GM19372 (cell line): ENCODE measurements around the gene BET1L.
"Not testable (repeated sequence)": the region's sequence is repeated elsewhere in the genome, so short reads cannot be mapped to it uniquely, and the experiment has no call there.

ENCODE experiments used
- ATAC-seq: cut with Tn5 transposase; IDR thresholded peaks from one replicate; pipeline ENCODE4 v1.9.1; 2021; ENCODE audit warnings: mild to moderate bottlenecking, low read depth, moderate library complexity; ENCODE audit not compliant: unreplicated experiment

BET1L gene

GRCh38 chr11:198236-198806 lies 8.9 kb downstream of the BET1L start:
- ATAC-seq, result no peak

DNA sequence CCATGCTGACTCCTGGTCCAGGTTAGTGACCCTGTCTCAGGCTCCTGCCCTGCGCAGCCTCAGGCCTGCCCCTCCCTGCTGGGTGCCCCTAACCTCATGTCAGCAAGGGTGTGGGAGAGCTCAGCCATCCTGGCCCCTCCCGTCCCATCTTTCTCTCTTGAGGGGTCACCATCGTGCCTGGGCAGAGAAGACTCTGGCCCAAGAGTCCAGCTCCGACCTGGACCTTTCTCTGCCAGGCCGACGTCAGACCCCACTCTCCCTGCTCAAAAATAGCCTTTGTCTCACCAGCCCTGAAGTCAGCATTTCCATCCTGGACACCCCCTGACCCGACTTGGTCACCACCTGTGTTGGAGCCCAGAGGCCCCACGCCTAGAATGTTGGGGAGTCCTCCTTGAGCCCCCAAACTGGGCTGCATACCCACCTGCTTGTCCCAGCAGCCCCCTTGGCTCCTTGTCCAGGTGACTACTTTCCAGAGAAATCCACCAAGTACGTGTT lies 9.4 kb downstream of the BET1L start:
- no peak for ATAC-seq

- no peak for ATAC-seq
Observed at GRCh38 chr11:196786-197731, 10.1 kb downstream of the BET1L start.

DNA sequence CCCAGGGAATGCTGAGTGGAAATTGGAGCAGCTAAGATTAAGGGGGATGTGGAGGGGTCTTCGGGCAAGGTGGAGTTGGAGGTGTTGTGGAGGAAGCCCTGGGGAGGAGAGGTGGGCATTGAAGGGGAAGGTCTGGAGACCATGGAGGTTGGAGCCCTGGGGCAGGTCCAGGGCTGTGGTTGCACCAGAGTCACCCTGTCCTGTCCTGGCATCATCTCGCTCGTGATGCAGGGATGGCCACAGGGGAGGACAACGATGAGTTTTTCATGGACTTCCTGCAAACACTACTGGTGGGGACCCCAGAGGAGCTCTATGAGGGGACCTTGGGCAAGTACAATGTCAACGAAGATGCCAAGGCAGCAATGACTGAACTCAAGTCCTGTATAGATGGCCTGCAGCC lies 13.7 kb downstream of the BET1L start:
- not testable (repeated sequence) for ATAC-seq

GRCh38 chr11:192674-193128 lies 14.5 kb downstream of the BET1L start, which contains the start of gene SCGB1C1:
Gene SCGB1C1, plus strand, starts transcription at chr11:193078. Its CDS starts 22 bp downstream, at chr11:193100.
- ATAC-seq, result not testable (repeated sequence)

GRCh38 chr11:191490-192478 lies 15.4 kb downstream of the BET1L start:
- not testable (repeated sequence) for ATAC-seq

DNA sequence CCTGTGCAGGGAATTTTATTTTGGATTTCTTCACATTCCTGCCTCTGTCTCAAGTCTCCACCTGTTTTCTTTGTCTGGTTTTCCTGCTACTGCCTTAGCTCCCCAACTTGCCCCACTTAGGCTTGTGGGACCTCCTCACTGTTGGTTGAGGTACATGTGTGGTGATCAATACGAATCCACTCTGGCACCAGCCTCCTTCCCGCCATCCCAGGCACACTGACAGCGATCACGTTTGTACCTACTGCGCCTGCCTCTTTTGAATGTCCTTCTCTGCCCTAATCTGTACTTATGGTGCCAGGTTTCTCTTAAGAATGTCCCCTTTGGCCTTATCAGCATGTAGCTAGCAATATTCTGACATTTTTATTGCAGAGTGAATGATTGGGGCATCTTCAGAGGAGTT lies 16.7 kb downstream of the BET1L start:
- not testable (repeated sequence) for ATAC-seq

GRCh38 chr11:189843-190311 lies 17.3 kb downstream of the BET1L start:
- peak; percentile 65 for ATAC-seq

- peak; percentile 13 for ATAC-seq
Observed at GRCh38 chr11:189200-189783, 17.9 kb downstream of the BET1L start.

DNA sequence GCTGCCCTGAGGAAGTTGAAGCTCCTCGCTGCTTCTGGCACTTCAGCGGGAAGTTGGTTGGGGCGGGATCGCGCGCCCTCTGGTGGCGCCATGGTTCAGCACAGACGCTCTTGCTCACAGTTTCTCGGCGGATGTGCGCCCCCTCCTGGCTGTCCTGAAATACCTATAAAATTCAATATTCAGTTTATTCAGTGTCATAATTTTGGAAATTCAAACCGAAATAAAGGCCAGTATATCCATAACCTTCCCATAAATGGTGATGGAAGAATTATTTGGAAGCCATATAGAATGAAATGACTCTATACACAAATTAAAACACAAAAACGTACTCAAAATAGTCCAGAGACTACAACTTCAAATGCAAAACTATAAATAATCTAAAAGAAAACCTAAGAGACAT lies 27.0 kb downstream of the BET1L start:
- not testable (repeated sequence) for ATAC-seq
